VCaP (cell line): ENCODE data around the gene OMP.

Experiments
- H3K27ac ChIP-seq: fragments of 450-650 bp; 2 replicates; pipeline ENCODE4 v1.5.1; 2017
- TF ChIP-seq, protein P1 (sequence below): fragments of 450-650 bp; conservative IDR thresholded peaks from 2 replicates; pipeline ENCODE4 v1.5.1; 2017; ENCODE audit warnings: mild to moderate bottlenecking, moderate library complexity

OMP gene

DNA sequence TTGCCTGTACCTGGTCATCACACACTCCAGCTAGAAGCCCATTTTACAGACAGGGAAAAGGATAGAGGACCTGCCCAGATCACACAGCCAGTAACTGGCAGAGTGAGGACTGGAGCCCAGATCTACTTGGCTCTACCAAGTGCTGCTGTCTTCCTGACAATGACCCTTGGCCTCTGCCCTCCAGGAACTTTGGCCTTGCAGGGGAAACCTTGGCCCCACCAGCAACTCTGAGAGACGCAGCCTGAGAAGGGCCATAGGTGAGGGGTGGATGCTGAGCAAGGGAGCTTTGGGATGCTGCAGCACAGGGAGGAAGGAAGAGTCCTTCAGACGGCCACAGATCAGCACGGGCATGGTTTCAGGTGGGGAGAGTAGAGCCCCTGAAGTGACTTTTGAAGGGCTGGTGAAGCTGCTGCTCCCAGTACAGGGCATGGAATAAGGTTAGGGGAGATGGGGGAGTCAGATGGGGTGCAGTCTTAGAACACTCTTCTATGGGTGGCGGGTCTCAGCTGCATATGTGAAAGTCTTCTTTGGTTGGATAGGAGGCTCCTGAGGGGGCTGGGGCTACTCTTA lies 37.9 kb upstream of the OMP start:
- TF ChIP-seq, protein P1, sequence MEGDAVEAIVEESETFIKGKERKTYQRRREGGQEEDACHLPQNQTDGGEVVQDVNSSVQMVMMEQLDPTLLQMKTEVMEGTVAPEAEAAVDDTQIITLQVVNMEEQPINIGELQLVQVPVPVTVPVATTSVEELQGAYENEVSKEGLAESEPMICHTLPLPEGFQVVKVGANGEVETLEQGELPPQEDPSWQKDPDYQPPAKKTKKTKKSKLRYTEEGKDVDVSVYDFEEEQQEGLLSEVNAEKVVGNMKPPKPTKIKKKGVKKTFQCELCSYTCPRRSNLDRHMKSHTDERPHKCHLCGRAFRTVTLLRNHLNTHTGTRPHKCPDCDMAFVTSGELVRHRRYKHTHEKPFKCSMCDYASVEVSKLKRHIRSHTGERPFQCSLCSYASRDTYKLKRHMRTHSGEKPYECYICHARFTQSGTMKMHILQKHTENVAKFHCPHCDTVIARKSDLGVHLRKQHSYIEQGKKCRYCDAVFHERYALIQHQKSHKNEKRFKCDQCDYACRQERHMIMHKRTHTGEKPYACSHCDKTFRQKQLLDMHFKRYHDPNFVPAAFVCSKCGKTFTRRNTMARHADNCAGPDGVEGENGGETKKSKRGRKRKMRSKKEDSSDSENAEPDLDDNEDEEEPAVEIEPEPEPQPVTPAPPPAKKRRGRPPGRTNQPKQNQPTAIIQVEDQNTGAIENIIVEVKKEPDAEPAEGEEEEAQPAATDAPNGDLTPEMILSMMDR, result no peak
- peak overlapping the region; percentile 95 for H3K27ac ChIP-seq

DNA sequence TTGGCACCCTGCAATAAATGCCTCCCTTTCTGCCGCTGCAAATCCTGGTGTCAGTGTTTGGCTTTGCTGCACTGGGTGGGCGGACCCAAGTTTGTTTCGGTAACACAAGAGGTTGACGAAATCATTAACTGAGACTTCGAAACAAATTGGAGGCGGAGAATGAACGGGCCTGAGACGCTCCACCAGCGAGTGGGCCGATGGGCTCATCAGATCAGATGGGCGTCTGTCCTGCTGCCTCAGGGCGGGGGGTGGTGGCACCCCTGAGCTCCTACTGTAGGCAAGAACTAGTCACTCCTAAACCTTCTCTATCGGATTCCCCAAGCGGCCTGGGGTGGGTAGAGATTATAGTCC lies 36.8 kb upstream of the OMP start:
- TF ChIP-seq, protein P1, result no peak
- H3K27ac ChIP-seq, result peak overlapping the region; percentile 95

DNA sequence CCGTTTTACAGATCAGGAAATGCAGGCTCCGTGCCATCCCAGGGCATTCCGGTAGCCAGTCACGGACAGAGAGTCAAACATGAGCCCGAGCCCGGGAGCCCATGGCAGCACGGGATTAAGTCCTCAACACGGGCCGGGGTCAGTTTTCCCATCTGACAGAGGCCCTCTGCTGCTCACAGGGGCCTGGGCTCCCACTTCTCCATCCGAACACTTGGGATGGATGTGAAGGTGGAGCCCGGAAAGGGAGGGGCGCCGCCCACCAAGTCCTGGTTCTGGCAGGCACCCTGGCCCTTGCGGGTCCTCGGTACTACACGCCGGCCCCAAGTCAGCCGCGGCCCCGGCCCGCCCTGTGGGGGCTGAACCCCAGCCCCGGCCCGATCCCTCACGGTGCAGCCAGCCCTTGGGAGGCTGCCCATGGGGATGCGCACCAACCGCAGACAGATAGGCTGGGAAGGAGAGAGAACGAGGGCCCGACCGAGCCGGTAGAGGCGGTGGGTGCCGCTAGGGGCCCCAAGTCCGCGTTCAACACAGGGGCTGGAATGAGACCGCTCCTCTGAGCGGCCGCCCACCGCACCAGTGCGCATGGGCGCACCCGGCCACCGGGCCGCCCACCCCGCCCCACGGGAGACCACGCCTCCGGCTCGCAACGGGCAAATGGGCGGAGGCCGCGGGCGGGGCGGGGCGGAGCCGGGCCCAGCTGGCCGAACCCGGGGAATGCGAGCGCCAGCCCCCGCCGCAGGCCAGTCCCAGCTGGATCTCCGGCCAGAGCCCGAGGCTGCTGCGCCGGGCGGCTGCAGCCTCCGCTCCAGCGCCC lies 36.2 kb upstream of the OMP start, which contains the start of gene CAPN5:
Gene CAPN5 (plus strand): TSS at position 743 of the 814 bp plus-strand sequence. CDS start 17,916 bp downstream, outside the sequence.
- peak within 1 kb of the TSS; percentile 95 for H3K27ac ChIP-seq
- TF ChIP-seq, protein P1, result peak; percentile 57

- peak overlapping the region; percentile 95; the same call in 1 of the 2 replicates for H3K27ac ChIP-seq
- TF ChIP-seq, protein P1, result no peak
These were observed 34.7 kb upstream of the OMP start for GRCh38 chr11:77067861-77068443.

DNA sequence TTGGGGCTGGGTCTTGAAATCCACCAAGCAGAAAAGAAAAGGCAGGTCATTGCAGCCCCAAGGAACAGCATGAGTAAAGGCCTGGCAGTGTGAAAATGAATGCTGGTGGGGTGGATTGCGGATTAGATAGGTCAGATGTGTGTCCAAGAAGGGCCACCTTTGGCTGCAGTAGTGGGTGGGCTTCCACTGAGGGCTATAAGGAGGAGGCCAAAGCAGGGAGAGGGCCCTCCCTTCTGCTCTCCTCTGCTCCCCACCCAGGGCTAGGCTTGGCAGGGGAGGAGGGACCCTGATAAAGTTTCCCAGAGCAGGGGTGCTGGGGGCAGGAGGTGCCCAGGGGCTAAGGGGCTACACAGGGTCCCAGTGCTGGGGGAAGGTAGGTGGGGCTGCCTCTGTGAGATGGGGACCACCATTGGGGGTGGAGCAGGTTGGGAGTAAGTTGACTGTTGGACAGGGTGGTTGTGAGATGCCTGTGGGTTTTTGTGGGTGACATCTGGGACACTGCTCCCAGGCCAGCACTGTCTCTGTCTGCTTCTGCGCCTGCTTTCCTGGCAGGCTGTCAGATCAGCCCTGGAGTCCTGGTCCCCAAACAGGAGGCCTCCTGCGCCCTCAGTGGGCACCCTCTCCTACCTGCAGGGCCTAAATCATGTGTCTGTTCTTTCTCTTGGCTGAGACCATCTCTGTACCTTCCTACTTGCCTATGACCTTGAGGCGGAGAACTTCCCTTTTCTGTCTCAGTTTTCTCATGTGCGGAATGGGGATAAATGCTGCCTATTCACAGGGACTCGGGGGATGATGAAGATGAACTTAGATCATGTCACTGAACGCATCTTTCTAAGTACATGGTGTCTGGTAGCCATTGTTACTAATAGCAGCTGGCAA lies 33.9 kb upstream of the OMP start:
- no peak overlapping the region; the same call in 1 of the 2 replicates for H3K27ac ChIP-seq
- TF ChIP-seq, protein P1, result no peak

- TF ChIP-seq, protein P1, result no peak
These were observed 33.2 kb upstream of the OMP start for GRCh38 chr11:77069336-77069968.

More at GRCh38 chr11:77069336-77069968, 33.2 kb upstream of the OMP start:
- no peak overlapping the region for H3K27ac ChIP-seq
